Activated effector memory CD4-positive, alpha-beta T cell treated with Interleukin-2 at 50 U/mL for 16 hours (primary cell): ENCODE measurements around the gene MLC1.

ENCODE experiments used
- DNase-seq: peaks from one replicate; pipeline ENCODE4 v3.0.0-alpha.2; 2020

The MLC1 gene

DNA sequence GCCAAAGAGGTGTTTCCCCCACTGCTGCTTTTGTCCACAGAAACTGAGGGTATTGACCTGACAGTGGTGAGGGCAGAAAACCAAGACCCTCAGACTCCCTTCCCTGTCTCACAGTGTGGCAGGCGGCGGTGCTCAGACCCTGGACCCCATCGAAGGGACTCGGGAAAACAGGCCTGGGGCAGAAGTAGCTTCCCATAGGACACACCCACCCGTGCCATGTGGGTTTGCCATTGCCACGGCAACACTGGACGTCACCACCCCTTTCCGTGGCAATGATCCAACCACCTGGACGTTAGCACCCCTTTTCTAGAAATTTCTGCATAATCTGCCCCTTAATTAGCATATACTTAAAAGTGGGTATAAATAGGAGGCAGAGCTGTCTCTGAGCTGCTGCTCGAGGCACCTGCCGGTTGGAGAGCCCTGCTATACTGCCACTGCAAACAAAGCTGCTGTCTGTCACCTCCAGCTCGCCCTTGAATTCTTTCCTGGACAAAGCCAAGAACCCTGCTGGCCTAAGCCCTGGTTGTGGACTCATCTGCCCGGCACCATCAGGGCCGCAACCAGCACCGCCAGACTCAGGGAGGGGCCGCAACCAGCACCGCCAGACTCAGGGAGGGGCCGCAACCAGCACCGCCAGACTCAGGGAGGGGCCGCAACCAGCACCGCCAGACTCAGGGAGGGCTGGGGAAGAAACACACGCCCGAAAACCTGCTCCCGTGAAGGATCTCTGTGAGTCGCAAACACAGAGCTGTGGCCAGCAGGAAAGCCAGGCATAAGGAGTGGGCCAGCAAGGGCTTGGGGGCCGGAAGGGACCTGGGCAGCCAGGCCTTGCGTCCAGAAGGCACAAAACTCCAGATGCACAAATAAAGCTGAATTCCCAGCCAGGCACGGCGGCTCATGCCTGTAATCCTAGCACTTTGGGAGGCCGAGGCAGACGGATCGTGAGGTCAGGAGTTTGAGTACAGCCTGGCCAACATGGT is 10.4 kb downstream of the MLC1 start:
- DNase-seq: no peak

DNA sequence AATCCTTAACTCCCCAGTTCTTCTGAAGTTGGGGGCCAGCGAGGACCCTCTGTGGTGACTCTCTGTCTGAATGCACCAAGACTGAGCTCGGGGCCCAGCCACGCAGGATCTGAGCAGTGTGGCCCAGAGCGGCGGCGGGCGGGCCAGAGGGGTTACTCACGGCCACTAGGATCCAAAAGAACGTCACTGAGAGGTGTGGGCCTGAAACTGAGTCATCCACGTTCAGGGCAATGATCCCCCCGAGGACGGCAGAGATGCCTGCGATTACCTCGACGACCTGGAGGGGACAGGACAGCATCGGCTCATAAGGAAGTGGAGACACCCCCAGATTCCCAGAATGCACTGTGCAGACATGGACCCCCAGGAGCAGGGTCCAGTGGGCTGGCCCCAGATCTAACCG is 11.2 kb downstream of the MLC1 start:
- DNase-seq: no peak

DNA sequence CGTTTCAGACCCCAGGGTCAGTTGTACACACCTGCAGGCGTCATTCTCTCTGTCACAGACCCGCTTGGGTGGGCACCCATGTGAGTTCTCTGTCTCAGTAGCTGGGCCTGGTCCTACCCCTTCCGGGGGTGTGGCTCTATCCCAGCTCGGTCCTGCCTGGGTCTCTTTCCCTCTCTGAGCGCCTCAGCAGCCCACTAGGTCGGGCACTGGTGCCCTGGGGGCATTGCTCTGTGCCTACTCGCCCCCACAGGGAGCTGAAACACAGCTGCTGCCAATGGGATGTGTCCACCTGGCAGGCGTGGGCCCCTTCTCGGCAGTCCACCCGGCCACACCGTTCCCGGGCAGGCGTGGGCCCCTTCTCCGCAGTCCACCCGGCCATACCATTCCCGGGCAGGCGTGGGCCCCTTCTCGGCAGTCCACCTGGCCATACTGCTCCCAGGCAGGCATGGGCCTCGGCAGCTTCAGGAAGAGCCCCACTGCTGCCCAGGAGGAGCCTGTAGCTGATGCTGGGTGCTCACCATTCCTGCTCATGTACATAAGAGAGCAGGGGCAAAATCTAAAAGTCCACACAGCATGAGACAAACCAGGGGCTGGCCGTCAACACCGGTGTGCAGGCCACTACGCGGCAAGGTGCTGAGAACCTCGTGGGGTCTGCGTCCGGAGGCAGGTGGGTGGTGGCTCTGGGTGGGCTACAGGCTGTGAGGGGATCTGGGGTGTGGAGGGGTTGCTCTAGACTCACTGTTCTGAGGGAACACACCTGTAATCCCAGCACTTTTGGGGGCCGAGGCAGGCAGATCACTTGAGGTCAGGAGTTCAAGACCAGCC is 12.3 kb downstream of the MLC1 start:
- DNase-seq: no peak

DNA sequence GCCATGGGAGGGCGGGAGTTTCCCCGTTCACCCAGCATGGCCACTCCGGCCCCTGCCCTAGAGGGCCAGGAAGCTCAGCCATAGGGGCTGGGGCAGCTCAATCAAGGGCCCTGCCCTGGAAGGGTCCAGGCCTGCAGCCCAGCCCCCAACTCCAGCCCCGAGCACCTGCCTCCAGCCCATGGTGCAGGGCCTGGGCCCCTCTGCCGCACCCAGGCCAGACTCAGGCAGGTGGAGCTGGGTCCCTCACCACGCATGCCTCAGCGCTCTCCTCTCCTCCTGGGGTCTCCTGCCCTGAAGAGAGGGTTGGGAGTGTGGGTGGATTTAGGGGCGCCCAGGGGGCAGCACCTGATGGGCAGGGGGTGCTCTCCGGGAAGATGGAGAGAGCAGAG is 13.1 kb downstream of the MLC1 start:
- no peak for DNase-seq

DNA sequence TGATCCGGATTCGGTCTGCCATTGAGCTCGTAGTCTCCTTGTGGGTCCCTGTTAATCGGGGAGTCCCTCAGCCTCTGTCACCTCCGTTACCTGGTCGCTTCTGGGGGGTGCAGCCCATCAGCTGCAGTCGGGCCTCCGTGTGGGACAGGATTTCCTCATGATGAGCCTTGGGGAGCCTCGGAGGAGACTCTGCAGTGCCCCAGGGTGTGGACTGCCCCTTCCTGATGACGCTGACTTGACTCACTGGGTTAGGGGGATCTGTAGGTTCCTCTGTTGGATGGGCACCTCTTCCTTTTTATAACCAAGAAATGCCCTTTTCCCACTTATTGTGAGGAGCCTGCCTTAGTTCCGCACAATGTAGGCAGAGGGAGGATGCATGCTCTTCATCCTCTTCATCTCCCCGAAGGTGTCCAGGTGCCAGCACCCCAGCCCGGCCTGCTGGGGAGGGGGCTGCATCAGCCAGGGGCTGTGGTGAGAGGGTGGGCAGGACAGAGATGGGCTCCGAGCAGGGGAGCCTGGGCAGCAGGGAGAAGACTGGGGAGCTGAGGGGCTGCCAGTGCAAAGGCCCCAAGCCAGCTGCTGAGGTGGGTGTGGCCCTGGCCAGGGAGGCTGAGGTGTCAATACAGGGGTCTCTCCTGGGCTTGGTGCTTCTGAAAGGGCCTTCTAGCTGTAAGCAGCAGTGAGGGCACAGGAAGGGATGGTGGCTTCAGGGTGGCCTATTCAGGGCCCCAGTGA is 13.6 kb downstream of the MLC1 start:
- DNase-seq: no peak

DNA sequence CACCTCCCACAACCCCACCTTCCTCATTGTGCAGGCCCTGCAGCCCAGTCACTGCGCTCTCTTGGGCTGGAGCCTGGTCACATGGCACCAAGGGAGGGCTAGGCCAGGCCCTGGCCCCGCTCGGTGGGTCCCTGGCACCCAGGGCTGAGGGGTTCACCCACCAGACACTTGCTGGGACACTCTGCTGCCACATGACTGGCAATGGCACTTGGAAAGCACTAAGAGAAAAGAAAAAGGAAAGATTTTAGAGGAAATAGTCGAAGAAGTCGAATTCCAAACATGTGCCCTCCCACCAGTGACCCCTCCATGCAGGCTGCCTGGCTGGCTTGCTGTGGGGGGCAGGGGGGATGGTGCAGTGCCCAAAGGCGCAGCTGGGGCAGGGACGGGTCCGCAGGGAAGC is 14.9 kb downstream of the MLC1 start:
- DNase-seq: no peak

DNA sequence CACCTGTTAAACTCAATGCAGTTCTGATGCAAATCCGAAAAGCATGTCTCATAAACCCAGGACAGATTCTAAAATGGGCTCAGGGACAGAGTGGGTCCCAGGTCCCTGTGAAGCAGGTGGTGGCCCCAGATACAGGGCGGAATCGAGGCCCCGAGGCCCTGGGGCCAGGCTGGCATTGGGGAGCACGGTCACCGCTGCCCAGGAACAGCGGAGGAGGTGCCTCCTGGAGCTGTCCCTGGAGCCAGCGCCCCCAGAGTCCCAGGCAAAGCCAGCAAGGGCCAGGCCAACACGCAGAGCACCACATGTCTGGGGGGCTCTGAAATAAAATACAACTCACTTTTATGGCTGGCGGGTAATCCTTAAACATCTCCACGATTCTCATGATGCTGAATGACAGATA is 17.1 kb downstream of the MLC1 start:
- no peak for DNase-seq

DNA sequence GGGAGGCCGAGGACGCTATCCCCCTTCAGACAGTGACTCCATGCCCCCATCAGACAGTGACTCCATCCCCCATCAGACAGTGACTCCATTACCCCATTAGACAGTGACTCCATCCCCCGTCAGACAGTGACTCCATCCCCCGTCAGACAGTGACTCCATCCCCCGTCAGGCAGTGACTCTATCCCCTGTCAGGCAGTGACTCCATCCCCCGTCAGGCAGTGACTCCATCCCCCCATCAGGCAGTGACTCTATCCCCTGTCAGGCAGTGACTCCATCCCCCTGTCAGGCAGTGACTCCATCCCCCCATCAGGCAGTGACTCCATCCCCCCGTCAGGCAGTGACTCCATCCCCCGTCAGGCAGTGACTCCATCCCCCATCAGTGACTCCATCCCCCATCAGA is 18.0 kb downstream of the MLC1 start:
- no peak for DNase-seq

DNA sequence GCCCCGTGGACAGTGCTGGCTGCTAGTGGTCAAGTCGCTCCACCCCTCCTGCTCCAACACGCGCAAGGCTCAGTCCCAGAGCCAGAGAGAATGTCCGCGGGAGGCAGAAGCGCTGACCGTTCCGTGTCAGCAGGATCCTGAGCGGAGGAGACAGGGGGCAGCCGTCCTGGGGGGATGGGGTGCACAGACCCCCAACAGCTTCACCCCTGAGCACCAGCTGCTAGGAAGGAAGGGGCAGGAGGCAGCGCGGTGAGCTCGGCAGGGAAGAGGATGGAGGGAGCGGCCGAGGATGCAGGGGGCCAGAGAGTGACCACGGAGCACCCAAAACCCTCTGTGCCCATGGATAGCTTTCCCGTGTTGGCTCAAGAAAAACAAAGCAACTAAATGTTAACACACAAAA is 20.8 kb downstream of the MLC1 start:
- DNase-seq: no peak

DNA sequence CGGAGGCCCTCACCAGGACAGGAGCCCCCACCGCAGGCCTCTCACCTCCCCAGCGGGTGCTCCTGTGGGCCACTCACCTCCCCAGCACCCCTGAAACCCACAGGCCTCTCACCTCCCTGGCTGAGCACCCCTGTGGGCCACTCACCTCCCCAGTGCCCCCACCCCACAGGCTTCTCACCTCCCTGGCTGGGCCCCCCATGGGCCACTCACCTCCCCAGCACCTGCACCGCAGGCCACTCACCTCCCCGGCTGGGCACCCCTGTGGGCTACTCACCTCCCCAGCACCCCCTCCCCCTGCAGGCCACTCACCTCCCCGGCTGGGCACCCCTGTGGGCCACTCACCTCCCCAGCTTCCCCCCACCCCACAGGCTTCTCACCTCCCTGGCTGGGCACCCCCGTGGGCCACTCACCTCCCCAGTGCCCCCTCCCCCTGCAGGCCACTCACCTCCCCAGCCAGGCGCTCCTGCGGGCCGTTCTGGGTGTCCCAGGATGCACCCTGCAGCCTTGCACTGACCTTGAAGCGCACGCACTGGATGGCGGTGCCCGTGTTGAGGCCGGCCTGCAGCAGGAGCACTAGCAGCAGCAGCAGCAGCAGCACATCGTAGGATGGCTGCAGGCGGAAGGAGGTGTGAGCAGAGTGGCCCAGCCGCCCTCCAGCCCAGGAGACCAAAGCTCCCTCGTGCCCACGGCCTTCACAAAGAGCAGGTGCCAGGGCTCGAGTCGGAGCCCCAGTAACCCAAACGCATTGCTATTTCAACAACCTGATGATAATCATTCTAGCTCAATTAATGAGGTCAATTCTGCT is 21.4 kb downstream of the MLC1 start:
- DNase-seq: no peak

DNA sequence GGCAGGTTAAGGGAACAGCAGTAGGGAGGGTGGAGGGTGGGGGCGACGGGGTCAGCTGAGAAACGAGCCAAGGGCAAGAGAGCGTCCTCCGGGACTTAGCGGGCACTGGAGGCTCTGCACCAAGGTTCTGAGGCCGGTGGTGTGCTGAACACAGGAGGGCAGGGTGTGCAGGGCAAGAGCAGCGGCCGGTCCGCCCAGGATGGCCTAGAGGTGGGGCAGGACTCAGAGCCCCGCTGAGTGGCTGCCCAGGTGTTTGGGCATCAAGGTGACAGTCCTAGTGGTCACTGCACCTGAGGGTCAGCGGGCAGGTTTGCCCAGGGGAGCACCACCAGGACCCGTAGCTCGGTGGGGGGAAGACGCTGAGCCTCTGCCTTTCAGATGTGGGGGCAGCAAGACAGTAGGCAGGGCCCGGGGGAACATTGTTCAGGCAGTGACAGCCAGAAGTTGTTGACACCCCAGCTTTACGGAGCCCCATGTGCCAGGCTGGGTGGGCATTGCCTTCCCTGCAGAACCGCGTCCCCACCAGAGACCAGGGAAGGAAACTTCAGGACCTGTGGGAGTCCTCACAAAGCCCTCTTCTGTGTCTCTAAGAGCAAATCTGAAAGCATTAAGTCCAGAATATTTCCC is 22.6 kb downstream of the MLC1 start:
- no peak for DNase-seq

DNA sequence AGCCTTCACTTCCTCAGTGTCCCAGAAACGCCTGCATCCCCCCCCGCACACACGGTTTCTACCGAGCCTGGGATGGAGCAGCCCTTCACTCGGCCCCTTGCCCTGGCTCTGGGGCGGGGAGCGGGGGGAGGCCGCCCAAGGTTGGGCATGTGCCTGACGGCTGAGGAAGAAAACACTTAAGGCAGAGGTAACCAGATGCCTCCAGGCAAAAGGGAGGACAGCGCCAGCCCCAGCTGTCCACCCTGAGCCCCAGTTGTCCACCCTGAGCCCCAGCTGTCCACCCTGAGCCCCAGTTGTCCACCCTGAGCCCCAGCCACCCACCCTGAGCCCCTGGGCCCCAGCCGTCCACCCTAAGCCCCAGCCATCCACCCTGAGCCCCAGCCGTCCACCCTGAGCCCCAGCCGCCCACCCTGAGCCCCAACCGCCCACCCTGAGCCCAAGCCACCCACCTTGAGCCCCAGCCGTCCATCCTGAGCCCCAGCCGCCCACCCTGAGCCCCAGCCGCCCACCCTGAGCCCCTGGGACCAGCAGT is 23.3 kb downstream of the MLC1 start:
- no peak for DNase-seq

DNA sequence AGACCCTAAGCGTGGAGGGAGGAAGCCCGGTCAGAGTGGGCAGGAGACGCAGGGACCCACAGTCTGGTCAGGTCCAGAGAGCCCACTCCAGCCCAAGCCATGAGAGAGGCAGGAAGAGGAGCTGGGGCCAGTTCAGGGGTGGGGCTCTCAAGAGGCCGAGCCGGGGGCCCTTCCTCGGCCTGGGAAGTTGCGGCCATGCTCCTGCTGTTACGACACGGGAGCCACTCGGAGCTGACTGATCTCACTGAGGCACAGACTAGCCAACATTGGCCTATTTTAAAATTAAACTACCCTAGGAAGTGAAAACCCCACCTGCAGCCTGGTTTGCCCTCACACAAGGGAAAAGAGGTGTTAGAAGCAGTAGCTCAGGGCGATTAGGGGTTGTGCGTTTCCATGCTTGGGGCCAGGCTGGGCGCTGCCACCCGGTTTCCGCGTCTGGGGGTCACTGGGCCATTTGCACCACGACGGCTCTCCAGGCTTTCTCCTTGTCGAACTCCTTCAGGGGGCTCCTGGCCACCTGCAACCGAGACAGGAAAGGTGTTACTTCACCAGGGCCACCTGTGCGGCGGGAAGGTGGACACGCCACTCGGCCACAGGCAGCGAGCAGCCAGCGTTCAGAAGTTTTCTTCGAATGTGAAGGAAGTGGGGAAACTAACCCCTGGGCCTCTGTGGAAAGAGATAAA is 23.9 kb downstream of the MLC1 start:
- no peak for DNase-seq

DNA sequence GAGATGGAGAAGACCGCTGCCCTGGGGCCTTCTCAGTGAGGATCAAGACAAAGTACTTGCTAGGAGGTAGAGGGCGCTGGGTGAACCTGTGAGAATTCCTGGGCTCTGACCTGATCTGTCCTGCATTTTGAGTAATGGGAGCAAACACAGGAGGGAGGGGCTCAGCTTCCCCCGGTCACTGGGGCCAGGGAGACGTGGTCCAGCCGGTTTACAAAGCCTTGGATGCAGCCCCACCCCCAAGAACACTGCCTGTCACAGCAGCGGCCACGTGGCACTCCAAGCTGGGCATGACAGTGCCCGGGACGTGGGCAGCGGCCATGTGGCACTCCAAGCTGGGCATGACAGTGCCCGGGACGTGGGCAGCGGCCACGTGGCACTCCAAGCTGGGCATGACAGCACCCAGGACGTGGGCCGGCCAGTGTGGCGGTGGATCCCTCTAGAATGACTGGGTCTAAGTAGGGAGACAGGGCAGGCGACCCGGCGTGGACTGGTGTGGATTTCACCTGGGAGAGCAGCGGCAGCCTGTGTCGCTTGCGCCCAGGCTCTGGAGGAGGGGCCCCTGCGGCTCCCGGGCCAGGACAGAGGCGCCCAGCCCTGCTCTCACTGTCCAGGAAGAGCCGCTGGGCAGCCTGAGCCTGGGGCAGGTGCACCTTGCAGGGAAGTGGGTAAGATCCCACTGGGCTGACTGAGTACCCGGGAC is 24.6 kb downstream of the MLC1 start:
- DNase-seq: no peak

DNA sequence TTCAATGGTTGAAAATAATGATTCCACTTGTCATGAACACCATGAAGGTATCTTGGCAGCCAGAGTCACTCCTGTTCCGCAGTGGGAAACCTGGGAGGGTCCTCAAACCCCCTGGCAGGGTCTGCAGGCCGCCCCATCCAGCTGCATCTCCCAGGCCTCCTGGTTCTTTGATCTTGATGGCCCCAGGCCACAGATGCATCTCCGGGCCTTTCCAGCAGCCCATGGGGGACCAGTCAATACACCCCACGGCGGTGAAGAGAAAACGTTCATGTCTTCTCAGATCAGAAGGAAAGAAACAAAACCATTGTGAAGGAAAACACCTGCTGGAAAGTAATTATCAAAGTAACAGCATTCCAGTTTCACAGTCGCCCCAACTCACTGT is 25.4 kb downstream of the MLC1 start:
- DNase-seq: no peak

DNA sequence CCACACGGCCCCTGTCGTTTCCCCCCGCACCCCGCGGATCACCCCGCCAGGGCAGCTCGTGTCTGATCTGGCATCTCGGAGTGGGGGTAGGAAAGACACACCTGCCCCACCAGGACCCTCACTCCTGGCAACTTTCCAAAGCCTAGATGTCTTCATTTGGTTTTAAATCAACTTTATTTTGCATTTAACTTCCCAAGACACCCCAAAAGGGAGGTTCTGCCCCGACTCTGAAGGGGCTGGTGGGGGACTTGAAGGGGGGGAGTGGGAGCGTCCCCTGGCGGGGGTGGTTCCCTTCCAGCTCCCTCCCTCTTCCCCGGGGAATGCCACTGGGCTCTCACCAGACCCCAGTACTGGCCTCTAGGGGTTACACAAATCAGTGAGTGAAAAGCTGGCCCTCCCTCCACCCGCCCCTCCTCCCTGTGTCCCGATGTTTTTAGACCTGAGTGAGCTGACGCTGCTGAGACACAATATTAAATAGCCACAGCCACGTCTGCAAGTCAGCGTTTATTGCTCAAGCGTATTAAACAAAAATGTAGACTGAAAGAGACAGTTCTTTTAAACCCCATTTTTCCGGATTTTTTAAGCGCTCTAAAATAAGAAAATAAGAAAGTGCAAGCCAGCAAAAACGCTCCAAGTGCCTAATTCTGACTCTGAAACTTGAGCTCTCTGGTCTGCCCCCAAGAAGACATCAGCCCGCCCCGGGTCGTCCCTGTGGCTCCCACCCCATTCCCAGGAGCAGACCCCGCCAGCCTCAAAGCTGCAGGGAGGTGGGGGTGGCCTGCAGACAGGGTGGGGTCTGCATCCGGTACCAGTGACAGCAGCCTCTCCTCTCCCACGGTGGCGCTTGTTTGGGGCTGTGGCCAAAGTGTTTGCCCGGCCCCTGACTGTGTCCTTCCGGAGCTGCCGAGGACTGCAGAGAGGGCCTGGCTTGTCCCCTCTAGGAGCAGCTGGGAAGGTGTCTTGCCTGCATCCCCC is 26.0 kb downstream of the MLC1 start:
- DNase-seq: no peak

DNA sequence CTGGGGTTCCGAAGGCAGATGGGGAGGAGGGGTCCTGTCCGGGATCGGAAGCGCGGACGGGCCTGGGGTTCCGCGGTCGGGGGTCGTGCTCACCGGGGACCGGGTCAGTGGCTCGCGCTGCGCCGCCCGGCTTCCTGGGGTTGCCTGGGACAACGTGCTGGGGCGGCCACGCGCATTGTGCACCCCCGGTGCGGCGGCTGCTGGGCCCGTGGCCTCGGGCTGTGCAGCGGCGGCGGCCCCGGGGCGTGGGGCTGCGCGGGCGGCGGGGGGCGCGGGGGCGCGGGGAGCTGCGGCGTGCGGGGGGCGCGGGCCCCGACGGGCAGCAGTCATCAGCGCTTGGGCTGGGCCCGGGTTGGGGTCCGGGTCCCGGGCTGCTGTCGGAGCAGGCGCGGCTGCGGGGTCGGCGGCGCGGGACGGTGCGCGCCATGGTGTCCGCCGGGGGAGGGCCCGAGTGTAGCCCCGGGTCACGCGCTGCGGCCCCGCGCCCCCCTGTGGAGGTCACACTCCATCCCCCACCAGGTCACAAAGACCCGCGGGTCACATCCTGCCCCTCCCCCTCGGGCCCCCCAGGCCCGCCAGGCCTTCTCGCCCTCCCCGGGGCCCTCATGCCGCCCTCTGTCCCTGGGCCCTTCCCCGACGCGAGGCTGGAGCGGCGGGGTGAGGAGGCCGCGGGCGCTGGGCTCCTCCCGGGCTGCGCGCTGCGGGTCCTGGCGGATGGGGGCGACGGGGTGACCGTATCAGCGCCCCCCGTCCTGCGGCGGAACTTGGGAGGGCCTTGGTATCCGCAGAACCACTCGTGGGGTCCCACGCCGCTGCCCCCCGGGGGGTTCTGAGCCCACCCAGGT is 26.9 kb downstream of the MLC1 start, which contains the start of gene TTLL8:
TSS of gene TTLL8 (minus strand) at position 238 of the 845 bp plus-strand sequence.
- no peak for DNase-seq
